Gastroesophageal sphincter (tissue), 3 donors: ENCODE results near the gene PRDM2.

Experiments used
- EP300 ChIP-seq: sonication (generic); formaldehyde crosslinking; IDR thresholded peaks from one replicate; pipeline ENCODE4 v1.6.1; 2017; ENCODE audit warnings: antibody characterized with exemption, mild to moderate bottlenecking
- POLR2A ChIP-seq, 2 donors: fragments of 450-650 bp; IDR thresholded peaks; one replicate each; pipeline ENCODE4 v1.6.1; 2017; ENCODE audit warnings: antibody characterized with exemption in 2 of 2, mild to moderate bottlenecking in 2 of 2, moderate library complexity in 1 of 2
- POLR2AphosphoS5 ChIP-seq: sonication (generic); formaldehyde crosslinking; IDR thresholded peaks from one replicate; pipeline ENCODE4 v1.6.1; 2017; ENCODE audit warnings: antibody characterized with exemption
- TF ChIP-seq, protein P1 (sequence below), 4 experiments: fragments of 200-600 bp in 2 of 4; fragments of 450-650 bp in 2 of 4; sonication (generic) in 1 of 4; IDR thresholded peaks; one replicate each; pipeline ENCODE4 v1.5.1; 2017 to 2019; ENCODE audit warnings: antibody characterized with exemption in 4 of 4, mild to moderate bottlenecking in 2 of 4, moderate library complexity in 2 of 4

DNA sequence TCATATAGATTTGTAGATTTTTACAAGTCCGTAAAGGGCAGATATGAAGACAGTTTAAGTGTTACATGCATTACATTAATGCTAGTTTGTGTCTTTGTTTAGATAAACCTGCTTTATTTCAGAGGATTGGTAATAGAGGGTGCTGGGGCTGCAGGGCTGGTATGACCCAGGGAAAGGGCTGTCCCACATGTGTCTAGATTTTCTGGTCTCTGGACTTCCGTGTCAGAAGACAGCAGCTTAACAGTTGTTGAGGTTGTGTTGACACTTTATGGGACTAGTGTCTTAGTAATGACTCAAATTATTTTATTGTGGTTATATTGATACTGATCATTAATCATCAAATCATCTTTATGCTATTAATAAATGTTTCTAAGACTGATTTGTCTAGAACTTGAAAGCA is 10.1 kb downstream of the PRDM2 start:
- TF ChIP-seq, protein P1, sequence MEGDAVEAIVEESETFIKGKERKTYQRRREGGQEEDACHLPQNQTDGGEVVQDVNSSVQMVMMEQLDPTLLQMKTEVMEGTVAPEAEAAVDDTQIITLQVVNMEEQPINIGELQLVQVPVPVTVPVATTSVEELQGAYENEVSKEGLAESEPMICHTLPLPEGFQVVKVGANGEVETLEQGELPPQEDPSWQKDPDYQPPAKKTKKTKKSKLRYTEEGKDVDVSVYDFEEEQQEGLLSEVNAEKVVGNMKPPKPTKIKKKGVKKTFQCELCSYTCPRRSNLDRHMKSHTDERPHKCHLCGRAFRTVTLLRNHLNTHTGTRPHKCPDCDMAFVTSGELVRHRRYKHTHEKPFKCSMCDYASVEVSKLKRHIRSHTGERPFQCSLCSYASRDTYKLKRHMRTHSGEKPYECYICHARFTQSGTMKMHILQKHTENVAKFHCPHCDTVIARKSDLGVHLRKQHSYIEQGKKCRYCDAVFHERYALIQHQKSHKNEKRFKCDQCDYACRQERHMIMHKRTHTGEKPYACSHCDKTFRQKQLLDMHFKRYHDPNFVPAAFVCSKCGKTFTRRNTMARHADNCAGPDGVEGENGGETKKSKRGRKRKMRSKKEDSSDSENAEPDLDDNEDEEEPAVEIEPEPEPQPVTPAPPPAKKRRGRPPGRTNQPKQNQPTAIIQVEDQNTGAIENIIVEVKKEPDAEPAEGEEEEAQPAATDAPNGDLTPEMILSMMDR (IDR thresholded peaks at IDR 0.05), result no peak
- TF ChIP-seq POLR2A (IDR thresholded peaks at IDR 0.05) (no peak), EP300 (no peak), POLR2AphosphoS5 (no peak)
